Kidney glomerular epithelial cell (primary cell): Measurements from ENCODE around the gene ZC3H7A.
A peak's percentile ranks its signal among the peaks of the same experiment; 100 is the strongest.
"Not testable (repeated sequence)": the region's sequence is repeated elsewhere in the genome, so short reads cannot be mapped to it uniquely, and the experiment has no call there.

Source experiments
- DNase-seq: peaks from one replicate; lab custom pipeline; 2025; lab: John Stamatoyannopoulos, UW

Gene ZC3H7A

GRCh38 chr16:11797166-11797956 is at the start of gene ZC3H7A:
TSS of gene ZC3H7A (minus strand) at chr16:11797258. CDS start at chr16:11782354, 14,904 bp downstream.
- peak; percentile 93 for DNase-seq

- DNase-seq: no peak
These were observed 47.4 kb upstream of the ZC3H7A start for GRCh38 chr16:11844499-11844898.

GRCh38 chr16:11843861-11844260 is 46.8 kb upstream of the ZC3H7A start:
- no peak for DNase-seq

GRCh38 chr16:11843206-11843605 is 46.1 kb upstream of the ZC3H7A start:
- DNase-seq: no peak

- DNase-seq: no peak
These were observed 44.0 kb upstream of the ZC3H7A start for GRCh38 chr16:11841026-11841425.

GRCh38 chr16:11836650-11837244 is 39.7 kb upstream of the ZC3H7A start:
- DNase-seq: peak; percentile 48

GRCh38 chr16:11835891-11836649 is 39.0 kb upstream of the ZC3H7A start:
- no peak for DNase-seq

- DNase-seq: no peak
These were observed 38.3 kb upstream of the ZC3H7A start for GRCh38 chr16:11835309-11835708.

GRCh38 chr16:11833951-11834695 is 37.1 kb upstream of the ZC3H7A start:
- peak; percentile 19 for DNase-seq

- no peak for DNase-seq
These were observed 31.6 kb upstream of the ZC3H7A start for GRCh38 chr16:11828696-11829095.

GRCh38 chr16:11825520-11826165 is 28.6 kb upstream of the ZC3H7A start:
- DNase-seq: not testable (repeated sequence)

GRCh38 chr16:11824362-11824761 is 27.3 kb upstream of the ZC3H7A start:
- no peak for DNase-seq

- not testable (repeated sequence) for DNase-seq
These were observed 26.6 kb upstream of the ZC3H7A start for GRCh38 chr16:11823645-11824044.

GRCh38 chr16:11819798-11820197 is 22.7 kb upstream of the ZC3H7A start:
- DNase-seq: no peak

- not testable (repeated sequence) for DNase-seq
These were observed 21.9 kb upstream of the ZC3H7A start for GRCh38 chr16:11818970-11819369.

- DNase-seq: no peak
These were observed 19.1 kb upstream of the ZC3H7A start for GRCh38 chr16:11816123-11816522.

- DNase-seq: not testable (repeated sequence)
These were observed 17.7 kb upstream of the ZC3H7A start for GRCh38 chr16:11814800-11815199.

- no peak for DNase-seq
These were observed 9.7 kb upstream of the ZC3H7A start for GRCh38 chr16:11806721-11807120.

- no peak for DNase-seq
These were observed 8.5 kb upstream of the ZC3H7A start for GRCh38 chr16:11805556-11805955.

- no peak for DNase-seq
These were observed 4.5 kb upstream of the ZC3H7A start for GRCh38 chr16:11801481-11802021.

GRCh38 chr16:11800382-11800718 is 3.3 kb upstream of the ZC3H7A start:
- DNase-seq: no peak
